BJ (cell line): ENCODE measurements around the gene TAS2R31. TPM values are rescaled to one million over a fixed set of nuclear protein-coding genes. Genes with fewer than 3 reads are reported as not detected.
A peak's percentile ranks its signal among the peaks of the same experiment; 100 is the strongest.

Source experiments
- CTCF ChIA-PET: fragments of 350-600 bp; formaldehyde crosslinking; extraction: SDS; loops from one replicate; lab custom pipeline; 2021; ENCODE audit warnings: antibody characterized with exemption, inconsistent platforms; lab: Yijun Ruan, JAX
- POLR2A ChIA-PET: fragments of 300-600 bp; sonication (Branson Sonifier 250); formaldehyde crosslinking; extraction: SDS; loops from one replicate; lab custom pipeline; 2021; ENCODE audit warnings: antibody characterized with exemption; lab: Charles Lee
- DNase-seq: peaks from one replicate; pipeline ENCODE4 v3.0.0-alpha.2; 2011; ENCODE audit warnings: low read depth
- H3K27me3 ChIP-seq: 2 replicates; pipeline ENCODE4 v1.6.0; 2011; ENCODE audit warnings: low read length; ENCODE audit not compliant: control insufficient read depth, insufficient read depth
- H3K36me3 ChIP-seq: 2 replicates; pipeline ENCODE4 v1.5.1; 2011; ENCODE audit warnings: low read length; ENCODE audit not compliant: control insufficient read depth, insufficient read depth
- H3K4me3 ChIP-seq: 2 replicates; pipeline ENCODE4 v1.5.1; 2011; ENCODE audit warnings: low read depth, mild to moderate bottlenecking, control low read depth, low read length
- CTCF ChIP-seq: IDR thresholded peaks from 2 replicates; pipeline ENCODE4 v1.5.1; 2011; ENCODE audit warnings: low read depth, mild to moderate bottlenecking, control low read depth, inconsistent platforms, low read length, moderate library complexity; ENCODE audit not compliant: insufficient read depth
- polyA plus RNA-seq: library from polyadenylated mRNA; depleted of rRNA; stranded (reverse); fragments of >200 nt; gene quantifications from 2 replicates; pipeline ENCODE4 v1.2.3, GENCODE V29; 2011

TAS2R31 gene
- polyA plus RNA-seq, 1 experiment = 0.29 TPM

- H3K36me3 ChIP-seq = no peaks in the 10 kb centered on the region; the same call in 1 of the 2 replicates
- POLR2A ChIA-PET = no interaction called here
- no peak for TF ChIP-seq CTCF
- no peak overlapping the region for H3K4me3 ChIP-seq
- CTCF ChIA-PET = no interaction called here
- no peaks in the 10 kb centered on the region for H3K27me3 ChIP-seq
- no peak for DNase-seq
Observed at GRCh38 chr12:11023387-11023786, 7.8 kb downstream of the TAS2R31 start.

DNA sequence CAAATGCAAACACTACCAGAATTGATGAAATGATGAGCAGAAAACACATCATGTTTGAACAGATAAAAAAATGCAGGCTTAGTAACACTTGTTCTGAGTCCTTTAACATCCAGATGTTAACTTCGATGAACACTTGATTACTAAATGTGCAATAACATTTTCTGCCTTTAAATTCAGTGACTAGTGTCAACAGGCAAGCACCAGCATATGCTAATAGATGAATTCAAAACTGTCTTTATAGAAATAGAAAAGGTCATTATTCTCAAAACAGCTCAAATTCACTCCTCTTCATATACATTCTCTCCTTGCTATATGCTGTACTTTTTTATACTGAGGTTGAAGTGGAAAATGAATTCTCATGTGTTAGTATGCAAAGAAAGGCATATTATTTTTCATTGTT lies 8.7 kb downstream of the TAS2R31 start, which contains the start of gene TAS2R19:
TSS of gene TAS2R19 (minus strand) at position 101 of the 400 bp plus-strand sequence. CDS start at position 52, 49 bp downstream.
- CTCF ChIA-PET = no interaction called here
- no peak for TF ChIP-seq CTCF
- POLR2A ChIA-PET = no interaction called here
- Histone ChIP-seq H3K27me3 (no peaks in the 10 kb centered on the region), H3K36me3 (no peaks in the 10 kb centered on the region), H3K4me3 (no peak within 1 kb of the TSS)
- DNase-seq = no peak

DNA sequence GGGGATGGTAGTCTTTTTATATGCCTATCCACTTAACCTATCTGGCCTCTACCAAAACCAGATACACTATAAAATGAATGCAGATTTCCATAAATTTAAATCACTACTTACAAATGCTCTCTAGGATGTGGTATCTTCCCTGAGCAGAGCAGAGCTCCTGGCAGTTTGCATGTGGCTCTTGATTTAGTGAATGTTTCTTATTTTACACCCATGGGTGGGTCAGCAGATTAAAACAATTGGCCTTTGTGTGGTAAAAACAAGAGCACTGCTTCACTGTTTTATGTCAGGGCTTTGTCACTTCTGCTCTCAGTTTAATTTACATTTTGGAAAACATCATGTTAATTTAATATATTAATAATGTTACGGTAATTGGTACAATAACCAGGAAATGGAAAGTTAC lies 14.3 kb downstream of the TAS2R31 start:
- no peaks in the 10 kb centered on the region for H3K27me3 ChIP-seq
- no peaks in the 10 kb centered on the region for H3K36me3 ChIP-seq
- ChIA-PET POLR2A (interaction anchor here (0.6 kb wide), 1 partner anchor 22 kb away, joined by 3 read pairs; no protein-coding TSS in a partner anchor), CTCF (no interaction called here)
- H3K4me3 ChIP-seq = no peak overlapping the region
- TF ChIP-seq CTCF = no peak
- DNase-seq = no peak

GRCh38 chr12:11015775-11016430 lies 15.3 kb downstream of the TAS2R31 start:
- TF ChIP-seq CTCF = no peak
- Histone ChIP-seq H3K36me3 (no peaks in the 10 kb centered on the region), H3K27me3 (no peaks in the 10 kb centered on the region), H3K4me3 (no peak overlapping the region)
- DNase-seq = no peak
- ChIA-PET CTCF (no interaction called here), POLR2A (no interaction called here)

DNA sequence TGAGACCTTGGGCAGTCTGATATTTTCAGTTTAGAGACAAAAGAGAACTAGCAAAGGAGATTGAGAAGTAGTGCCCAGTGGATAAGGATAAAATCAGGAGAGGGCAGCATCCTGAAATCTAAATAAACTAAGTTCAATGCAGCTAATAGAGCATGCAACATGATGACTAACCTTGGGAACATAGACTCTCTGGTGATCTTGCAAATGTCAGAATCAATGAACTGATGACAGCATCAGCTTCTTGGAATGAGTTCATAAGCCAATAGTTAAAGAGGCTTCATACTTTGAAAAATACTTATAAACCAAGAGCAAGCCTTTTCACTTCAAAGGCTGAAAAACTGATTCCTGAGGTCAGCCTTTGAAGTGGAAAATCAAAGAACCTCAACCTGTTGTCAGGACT lies 17.0 kb downstream of the TAS2R31 start:
- ChIA-PET POLR2A (no interaction called here), CTCF (no interaction called here)
- no peak overlapping the region for H3K4me3 ChIP-seq
- no peaks in the 10 kb centered on the region for H3K36me3 ChIP-seq
- H3K27me3 ChIP-seq = no peaks in the 10 kb centered on the region
- peak; percentile 4 for DNase-seq
- TF ChIP-seq CTCF = no peak
